Heart left ventricle (tissue), 13 donors: ENCODE measurements around the gene GLYR1.

Experiments
- POLR2A ChIP-seq, 2 donors: fragments of 450-650 bp; IDR thresholded peaks; one replicate each; pipeline ENCODE4 v1.6.1; 2017; ENCODE audit warnings: antibody characterized with exemption in 2 of 2, mild to moderate bottlenecking in 2 of 2, moderate library complexity in 2 of 2
- TF ChIP-seq, protein P1 (sequence below), 12 donors: fragments of 200-600 bp; sonication (generic) in 4 of 12; IDR thresholded peaks; one replicate each; pipeline versions ENCODE4 v1.5.0 to v1.8.0; 2018 to 2022; ENCODE audit warnings: antibody characterized with exemption in 12 of 12, mild to moderate bottlenecking in 5 of 12
- donor health status: ischemic (EF 13 %, LVEDD 7.1; RV severe dilation, severe dysfunction).
- donor health status: DM: no; HTN: yes; CAD: no.
- donor health status: DM: no; HTN: no; CAD: no.
- donor health status: ischemic (EF 25% LVEDD 6.9; RV normal size, moderate dysfunction).
- donor health status: ischemic (EF 25% LVEDD 5.7; RV mildly dilated, moderate dysfunction).
- donor health status: ischemic (EF 35%, LVEDD 5.7; RV mildly dilated, moderate dysfunction).
- donor health status: nonischemic (EF 11% LVEDD 7.7; RV severe dilation, severe dysfunction).
- donor health status: DM: yes; HTN: yes; CAD: no.
- donor health status: PGD.
- donor health status: ischemic (EF 29% LVEDD 5.4; RV normal size, mild dysfunction).
- donor health status: nonischemic (EF 23%, LVEDD 6.1; RV moderate dilation, normal function).

DNA sequence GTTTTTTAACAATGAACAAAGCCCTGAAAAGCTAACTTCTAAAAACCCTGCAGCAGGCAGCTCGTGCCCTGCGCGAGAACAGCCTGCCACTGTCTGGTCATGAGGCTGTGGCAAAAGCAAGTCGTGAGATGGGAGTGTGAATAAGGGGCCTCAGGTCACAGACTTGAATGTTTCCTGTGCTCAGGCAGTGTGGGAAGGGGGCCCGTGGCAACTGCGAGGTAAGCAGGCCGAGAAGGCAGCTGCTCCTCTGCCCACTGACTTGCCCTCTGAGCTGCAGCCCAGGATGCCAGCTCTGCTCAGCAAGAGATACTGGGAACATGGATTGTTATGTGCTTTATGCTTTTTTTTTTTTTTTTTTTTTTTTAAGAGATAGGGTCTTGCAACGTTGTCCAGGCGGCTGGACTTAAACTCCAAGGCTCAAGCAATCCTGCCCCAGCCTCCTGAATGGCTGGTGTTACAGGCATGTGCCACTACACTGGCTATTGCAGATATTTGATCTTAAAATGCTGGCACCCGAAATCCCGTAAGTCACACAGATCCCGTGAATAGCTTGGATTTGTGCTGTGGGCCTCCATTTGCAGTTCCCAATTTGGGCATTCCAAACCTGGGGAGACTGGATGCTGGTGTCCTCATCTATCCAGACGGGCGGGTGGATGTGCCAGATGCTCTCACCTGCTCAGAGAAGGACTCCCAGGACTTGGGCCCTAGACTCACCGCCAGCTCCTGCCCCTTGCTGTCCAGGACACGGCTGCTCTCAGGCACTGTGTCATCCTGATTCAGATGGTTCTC lies 44.2 kb upstream of the GLYR1 start:
- TF ChIP-seq, protein P1, sequence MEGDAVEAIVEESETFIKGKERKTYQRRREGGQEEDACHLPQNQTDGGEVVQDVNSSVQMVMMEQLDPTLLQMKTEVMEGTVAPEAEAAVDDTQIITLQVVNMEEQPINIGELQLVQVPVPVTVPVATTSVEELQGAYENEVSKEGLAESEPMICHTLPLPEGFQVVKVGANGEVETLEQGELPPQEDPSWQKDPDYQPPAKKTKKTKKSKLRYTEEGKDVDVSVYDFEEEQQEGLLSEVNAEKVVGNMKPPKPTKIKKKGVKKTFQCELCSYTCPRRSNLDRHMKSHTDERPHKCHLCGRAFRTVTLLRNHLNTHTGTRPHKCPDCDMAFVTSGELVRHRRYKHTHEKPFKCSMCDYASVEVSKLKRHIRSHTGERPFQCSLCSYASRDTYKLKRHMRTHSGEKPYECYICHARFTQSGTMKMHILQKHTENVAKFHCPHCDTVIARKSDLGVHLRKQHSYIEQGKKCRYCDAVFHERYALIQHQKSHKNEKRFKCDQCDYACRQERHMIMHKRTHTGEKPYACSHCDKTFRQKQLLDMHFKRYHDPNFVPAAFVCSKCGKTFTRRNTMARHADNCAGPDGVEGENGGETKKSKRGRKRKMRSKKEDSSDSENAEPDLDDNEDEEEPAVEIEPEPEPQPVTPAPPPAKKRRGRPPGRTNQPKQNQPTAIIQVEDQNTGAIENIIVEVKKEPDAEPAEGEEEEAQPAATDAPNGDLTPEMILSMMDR (IDR thresholded peaks at IDR 0.05) = no peak
- TF ChIP-seq POLR2A (IDR thresholded peaks at IDR 0.05) = no peak
